HepG2 (cell line): ENCODE measurements around the gene FBXO24. TPM values are rescaled to one million over a fixed set of nuclear protein-coding genes. Genes with fewer than 3 reads are reported as not detected.

ENCODE experiments used
- AGO1 ChIP-seq: fragments of 200-400 bp; formaldehyde crosslinking; IDR thresholded peaks from 2 replicates; pipeline ENCODE4 v1.6.1; 2017; ENCODE audit warnings: mild to moderate bottlenecking, low read depth, low read length, moderate library complexity; ENCODE audit not compliant: poor library complexity, severe bottlenecking
- AGO2 ChIP-seq: fragments of 200-400 bp; formaldehyde crosslinking; optimal IDR thresholded peaks from 2 replicates; pipeline ENCODE3; 2017; ENCODE audit warnings: mild to moderate bottlenecking, low read depth, low read length, moderate library complexity
- ARNT ChIP-seq: fragments of 450-650 bp; IDR thresholded peaks from 2 replicates; pipeline ENCODE4 v1.6.1; 2017
- CBX5 ChIP-seq: sonication (generic); formaldehyde crosslinking; IDR thresholded peaks from 2 replicates; pipeline ENCODE4 v1.4.0; 2020; ENCODE audit warnings: missing genetic modification reagents, borderline replicate concordance
- CC2D1A ChIP-seq: sonication (generic); formaldehyde crosslinking; IDR thresholded peaks from 2 replicates; pipeline ENCODE4 v1.8.1; 2023; ENCODE audit warnings: mild to moderate bottlenecking, missing genetic modification reagents
- NFRKB ChIP-seq: fragments of 450-650 bp; IDR thresholded peaks from 2 replicates; pipeline ENCODE4 v1.6.1; 2017
- RARA ChIP-seq: IDR thresholded peaks from 2 replicates; pipeline ENCODE4 v1.6.1; 2016; ENCODE audit warnings: missing genetic modification reagents, missing compliant biosample characterization
- RELA ChIP-seq: sonication (generic); formaldehyde crosslinking; IDR thresholded peaks from 2 replicates; pipeline ENCODE4 v1.4.0; 2020; ENCODE audit warnings: missing genetic modification reagents
- RFX5 ChIP-seq: IDR thresholded peaks from 2 replicates; pipeline ENCODE4 v1.6.1; 2011; ENCODE audit warnings: low read depth, low read length, improper control_type of control experiment
- SMARCC2 ChIP-seq: fragments of 450-650 bp; IDR thresholded peaks from 2 replicates; pipeline ENCODE4 v1.6.1; 2017; ENCODE audit warnings: antibody characterized with exemption, mild to moderate bottlenecking
- ZC3H13 ChIP-seq: sonication (generic); formaldehyde crosslinking; IDR thresholded peaks from 2 replicates; pipeline ENCODE4 v1.8.1; 2023; ENCODE audit warnings: mild to moderate bottlenecking, missing genetic modification reagents, moderate library complexity
- ZNF224 ChIP-seq: sonication (generic); formaldehyde crosslinking; IDR thresholded peaks from 2 replicates; pipeline ENCODE4 v1.5.0; 2020; ENCODE audit warnings: mild to moderate bottlenecking, missing genetic modification reagents
- ZNF577 ChIP-seq: sonication (generic); formaldehyde crosslinking; IDR thresholded peaks from 2 replicates; pipeline ENCODE4 v1.4.0; 2020; ENCODE audit warnings: mild to moderate bottlenecking, low read depth, missing genetic modification reagents, borderline replicate concordance
- polyA plus RNA-seq, 8 experiments: library from polyadenylated mRNA; depleted of rRNA in 3 of 8; stranded (reverse) in 7 of 8; unstranded in 1 of 8; fragments of >200 nt; fragmentation: Illumina TruSeq in 4 of 8; extraction: Trizol in 4 of 8; gene quantifications; 2 replicates each; pipeline versions ENCODE4 v1.2.1 to v1.2.3, GENCODE V29; 2011 to 2016; ENCODE audit warnings: low read depth in 4 of 8, missing spikeins in 1 of 8, mixed read lengths in 1 of 8; ENCODE audit not compliant: insufficient read depth in 1 of 8
- total RNA-seq, 5 experiments: library from RNA; depleted of rRNA; stranded (reverse); fragments of >200 nt; fragmentation: Illumina TruSeq; extraction: Trizol; gene quantifications; 2 replicates each; pipeline ENCODE4 v1.2.3, GENCODE V29; 2016; ENCODE audit warnings: low read depth in 1 of 5
- TF ChIP-seq, protein P1 (sequence below): sonication (generic); formaldehyde crosslinking; IDR thresholded peaks from 2 replicates; pipeline ENCODE4 v1.4.0; 2020; ENCODE audit warnings: mild to moderate bottlenecking, missing genetic modification reagents, borderline replicate concordance
- TF ChIP-seq, protein P2 (sequence below): sonication (generic); formaldehyde crosslinking; conservative IDR thresholded peaks from 2 replicates; pipeline ENCODE4 v1.4.0; 2020; ENCODE audit warnings: missing genetic modification reagents
- TF ChIP-seq, protein P3 (sequence below): sonication (generic); formaldehyde crosslinking; IDR thresholded peaks from 2 replicates; pipeline ENCODE4 v1.4.0; 2020; ENCODE audit warnings: mild to moderate bottlenecking, missing genetic modification reagents
- TF ChIP-seq, protein P4 (sequence below), 2 experiments: sonication (generic) in 1 of 2; formaldehyde crosslinking in 1 of 2; IDR thresholded peaks; 2 replicates each; pipeline versions ENCODE4 v1.4.0 to v1.6.1; 2016 to 2020; ENCODE audit warnings: borderline replicate concordance in 1 of 2, low read depth in 1 of 2, mild to moderate bottlenecking in 1 of 2, missing genetic modification reagents in 1 of 2

FBXO24 gene
- total and polyA plus RNA-seq, 2 of the 13 experiments (the other 11 are each of a cell fraction or from before 2014, with no cell fraction given): 0.20 to 0.55 TPM

DNA sequence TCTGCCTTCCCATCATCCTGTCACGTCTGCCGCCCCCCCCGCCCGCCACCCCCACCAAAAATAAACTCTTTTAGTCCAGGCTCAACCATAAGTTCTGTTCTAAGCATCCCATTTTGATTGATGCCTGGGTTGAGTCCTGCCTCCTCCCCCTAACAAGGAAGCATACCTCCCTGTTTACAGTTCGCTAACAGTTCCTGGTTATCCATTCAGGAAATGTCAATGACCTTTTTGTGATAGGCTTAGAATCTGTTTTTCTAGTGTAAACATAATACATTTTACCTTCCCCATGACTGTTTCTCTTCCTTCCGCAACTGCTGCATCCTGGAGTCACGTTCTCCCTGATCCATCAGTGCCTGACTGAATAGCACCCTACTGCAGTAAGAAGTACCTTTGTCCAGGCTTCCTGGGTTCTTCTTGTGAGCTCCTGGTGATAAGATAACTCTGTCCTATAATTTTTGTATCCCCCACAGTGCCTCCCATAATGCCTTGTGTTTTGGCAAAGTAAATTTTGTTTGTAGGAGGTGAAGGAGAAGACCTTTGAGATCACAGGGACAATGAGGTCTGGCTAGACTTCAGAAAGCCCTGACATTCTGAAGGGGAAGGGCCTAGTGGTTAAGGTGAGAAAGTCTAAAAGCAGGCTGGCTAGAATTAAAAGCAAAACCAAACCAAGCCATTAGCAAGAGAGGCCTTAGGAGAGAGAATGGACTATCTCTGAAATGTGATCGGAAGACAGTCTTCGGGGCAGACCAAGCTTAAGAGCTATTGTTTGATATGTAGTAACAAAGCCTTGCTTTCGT lies 39.8 kb upstream of the FBXO24 start (continued):
- TF ChIP-seq, protein P1, sequence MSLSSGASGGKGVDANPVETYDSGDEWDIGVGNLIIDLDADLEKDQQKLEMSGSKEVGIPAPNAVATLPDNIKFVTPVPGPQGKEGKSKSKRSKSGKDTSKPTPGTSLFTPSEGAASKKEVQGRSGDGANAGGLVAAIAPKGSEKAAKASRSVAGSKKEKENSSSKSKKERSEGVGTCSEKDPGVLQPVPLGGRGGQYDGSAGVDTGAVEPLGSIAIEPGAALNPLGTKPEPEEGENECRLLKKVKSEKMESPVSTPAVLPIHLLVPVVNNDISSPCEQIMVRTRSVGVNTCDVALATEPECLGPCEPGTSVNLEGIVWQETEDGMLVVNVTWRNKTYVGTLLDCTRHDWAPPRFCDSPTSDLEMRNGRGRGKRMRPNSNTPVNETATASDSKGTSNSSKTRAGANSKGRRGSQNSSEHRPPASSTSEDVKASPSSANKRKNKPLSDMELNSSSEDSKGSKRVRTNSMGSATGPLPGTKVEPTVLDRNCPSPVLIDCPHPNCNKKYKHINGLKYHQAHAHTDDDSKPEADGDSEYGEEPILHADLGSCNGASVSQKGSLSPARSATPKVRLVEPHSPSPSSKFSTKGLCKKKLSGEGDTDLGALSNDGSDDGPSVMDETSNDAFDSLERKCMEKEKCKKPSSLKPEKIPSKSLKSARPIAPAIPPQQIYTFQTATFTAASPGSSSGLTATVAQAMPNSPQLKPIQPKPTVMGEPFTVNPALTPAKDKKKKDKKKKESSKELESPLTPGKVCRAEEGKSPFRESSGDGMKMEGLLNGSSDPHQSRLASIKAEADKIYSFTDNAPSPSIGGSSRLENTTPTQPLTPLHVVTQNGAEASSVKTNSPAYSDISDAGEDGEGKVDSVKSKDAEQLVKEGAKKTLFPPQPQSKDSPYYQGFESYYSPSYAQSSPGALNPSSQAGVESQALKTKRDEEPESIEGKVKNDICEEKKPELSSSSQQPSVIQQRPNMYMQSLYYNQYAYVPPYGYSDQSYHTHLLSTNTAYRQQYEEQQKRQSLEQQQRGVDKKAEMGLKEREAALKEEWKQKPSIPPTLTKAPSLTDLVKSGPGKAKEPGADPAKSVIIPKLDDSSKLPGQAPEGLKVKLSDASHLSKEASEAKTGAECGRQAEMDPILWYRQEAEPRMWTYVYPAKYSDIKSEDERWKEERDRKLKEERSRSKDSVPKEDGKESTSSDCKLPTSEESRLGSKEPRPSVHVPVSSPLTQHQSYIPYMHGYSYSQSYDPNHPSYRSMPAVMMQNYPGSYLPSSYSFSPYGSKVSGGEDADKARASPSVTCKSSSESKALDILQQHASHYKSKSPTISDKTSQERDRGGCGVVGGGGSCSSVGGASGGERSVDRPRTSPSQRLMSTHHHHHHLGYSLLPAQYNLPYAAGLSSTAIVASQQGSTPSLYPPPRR: peak; percentile 70; the same call in 1 of the 2 replicates
- TF ChIP-seq RARA: peak; percentile 87
- no peak for TF ChIP-seq ARNT
- TF ChIP-seq, protein P2, sequence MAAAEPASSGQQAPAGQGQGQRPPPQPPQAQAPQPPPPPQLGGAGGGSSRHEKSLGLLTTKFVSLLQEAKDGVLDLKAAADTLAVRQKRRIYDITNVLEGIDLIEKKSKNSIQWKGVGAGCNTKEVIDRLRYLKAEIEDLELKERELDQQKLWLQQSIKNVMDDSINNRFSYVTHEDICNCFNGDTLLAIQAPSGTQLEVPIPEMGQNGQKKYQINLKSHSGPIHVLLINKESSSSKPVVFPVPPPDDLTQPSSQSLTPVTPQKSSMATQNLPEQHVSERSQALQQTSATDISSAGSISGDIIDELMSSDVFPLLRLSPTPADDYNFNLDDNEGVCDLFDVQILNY (CRISPR knock-in tag): no peak
- TF ChIP-seq, protein P3, sequence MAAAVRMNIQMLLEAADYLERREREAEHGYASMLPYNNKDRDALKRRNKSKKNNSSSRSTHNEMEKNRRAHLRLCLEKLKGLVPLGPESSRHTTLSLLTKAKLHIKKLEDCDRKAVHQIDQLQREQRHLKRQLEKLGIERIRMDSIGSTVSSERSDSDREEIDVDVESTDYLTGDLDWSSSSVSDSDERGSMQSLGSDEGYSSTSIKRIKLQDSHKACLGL (CRISPR knock-in tag): no peak
- no peak for TF ChIP-seq RFX5
- TF ChIP-seq ZC3H13: no peak
- TF ChIP-seq ZNF577 (CRISPR knock-in tag): no peak
- TF ChIP-seq CC2D1A (CRISPR knock-in tag): no peak
- no peak for TF ChIP-seq SMARCC2
- no peak for TF ChIP-seq CBX5 (CRISPR knock-in tag)
- no peak for TF ChIP-seq AGO2
- TF ChIP-seq RELA (CRISPR knock-in tag): no peak
- TF ChIP-seq NFRKB: no peak
- TF ChIP-seq, protein P4, sequence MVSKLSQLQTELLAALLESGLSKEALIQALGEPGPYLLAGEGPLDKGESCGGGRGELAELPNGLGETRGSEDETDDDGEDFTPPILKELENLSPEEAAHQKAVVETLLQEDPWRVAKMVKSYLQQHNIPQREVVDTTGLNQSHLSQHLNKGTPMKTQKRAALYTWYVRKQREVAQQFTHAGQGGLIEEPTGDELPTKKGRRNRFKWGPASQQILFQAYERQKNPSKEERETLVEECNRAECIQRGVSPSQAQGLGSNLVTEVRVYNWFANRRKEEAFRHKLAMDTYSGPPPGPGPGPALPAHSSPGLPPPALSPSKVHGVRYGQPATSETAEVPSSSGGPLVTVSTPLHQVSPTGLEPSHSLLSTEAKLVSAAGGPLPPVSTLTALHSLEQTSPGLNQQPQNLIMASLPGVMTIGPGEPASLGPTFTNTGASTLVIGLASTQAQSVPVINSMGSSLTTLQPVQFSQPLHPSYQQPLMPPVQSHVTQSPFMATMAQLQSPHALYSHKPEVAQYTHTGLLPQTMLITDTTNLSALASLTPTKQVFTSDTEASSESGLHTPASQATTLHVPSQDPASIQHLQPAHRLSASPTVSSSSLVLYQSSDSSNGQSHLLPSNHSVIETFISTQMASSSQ (IDR thresholded peaks at IDR 0.05; ENCODE audit: low read depth): peak; percentile 77
- TF ChIP-seq, protein P4 (CRISPR knock-in tag; IDR thresholded peaks at IDR 0.05; ENCODE audit: borderline replicate concordance): peak; percentile 68
- no peak for TF ChIP-seq AGO1
- no peak for TF ChIP-seq ZNF224 (CRISPR knock-in tag)
